Parathyroid adenoma (tissue), 2 donors: ENCODE data around the gene RGS3.

ENCODE experiments used
- H2AFZ ChIP-seq: fragments of 300-600 bp; sonication (generic); one replicate; pipeline ENCODE4 v1.7.0; 2017; ENCODE audit warnings: antibody characterized with exemption, mild to moderate bottlenecking
- H3K27ac ChIP-seq: fragments of 300-600 bp; sonication (generic); one replicate; pipeline ENCODE4 v1.7.0; 2017
- H3K27me3 ChIP-seq: fragments of 300-600 bp; sonication (generic); one replicate; pipeline ENCODE4 v1.7.0; 2017; ENCODE audit warnings: low read length; ENCODE audit not compliant: control insufficient read depth, insufficient read depth
- H3K36me3 ChIP-seq: fragments of 300-600 bp; sonication (generic); one replicate; pipeline ENCODE4 v1.7.0; 2017; ENCODE audit warnings: low read length; ENCODE audit not compliant: control insufficient read depth, insufficient read depth
- H3K4me1 ChIP-seq: fragments of 300-600 bp; sonication (generic); one replicate; pipeline ENCODE4 v1.7.0; 2017; ENCODE audit warnings: control low read depth
- H3K4me2 ChIP-seq: fragments of 300-600 bp; sonication (generic); one replicate; pipeline ENCODE4 v1.7.0; 2017; ENCODE audit warnings: low read length
- H3K4me3 ChIP-seq: fragments of 300-600 bp; sonication (generic); one replicate; pipeline ENCODE4 v1.7.0; 2017; ENCODE audit warnings: low read depth, low read length
- H3K79me2 ChIP-seq: fragments of 300-600 bp; sonication (generic); one replicate; pipeline ENCODE4 v1.7.0; 2017; ENCODE audit warnings: control low read depth
- H3K9ac ChIP-seq: fragments of 300-600 bp; sonication (generic); one replicate; pipeline ENCODE4 v1.7.0; 2017; ENCODE audit warnings: mild to moderate bottlenecking
- H3K9me3 ChIP-seq: fragments of 300-600 bp; sonication (generic); one replicate; pipeline ENCODE4 v1.7.0; 2017; ENCODE audit warnings: low read length; ENCODE audit not compliant: control insufficient read depth
- CTCF ChIP-seq: fragments of 300-600 bp; sonication (generic); IDR thresholded peaks from one replicate; pipeline ENCODE4 v1.7.0; 2017; ENCODE audit warnings: antibody characterized with exemption, mild to moderate bottlenecking
- donor health status: primary hyperparathyroidism.

RGS3 gene

GRCh38 chr9:113624721-113625120 is 161.2 kb downstream of the RGS3 start:
- peaks cover 14% of the 10 kb centered on the region for H3K4me1 ChIP-seq
- H3K79me2 ChIP-seq = no peaks in the 10 kb centered on the region
- H2AFZ ChIP-seq = no peak overlapping the region
- no peaks in the 10 kb centered on the region for H3K27me3 ChIP-seq
- no peak overlapping the region for H3K4me2 ChIP-seq
- no peaks in the 10 kb centered on the region for H3K9me3 ChIP-seq
- no peaks in the 10 kb centered on the region for H3K36me3 ChIP-seq
- no peak overlapping the region for H3K27ac ChIP-seq
- TF ChIP-seq CTCF = no peak
- H3K9ac ChIP-seq = no peak overlapping the region
- H3K4me3 ChIP-seq = no peak overlapping the region

GRCh38 chr9:113625486-113625885 is 162.0 kb downstream of the RGS3 start:
- Histone ChIP-seq H3K36me3 (no peaks in the 10 kb centered on the region), H3K4me1 (peaks cover 8% of the 10 kb centered on the region), H2AFZ (no peak overlapping the region), H3K9ac (no peak overlapping the region), H3K4me3 (no peak overlapping the region), H3K79me2 (no peaks in the 10 kb centered on the region), H3K9me3 (no peaks in the 10 kb centered on the region), H3K4me2 (no peak overlapping the region), H3K27ac (no peak overlapping the region), H3K27me3 (no peaks in the 10 kb centered on the region)
- TF ChIP-seq CTCF = no peak

GRCh38 chr9:113626735-113627495 is 163.4 kb downstream of the RGS3 start:
- TF ChIP-seq CTCF = no peak
- Histone ChIP-seq H3K36me3 (no peaks in the 10 kb centered on the region), H3K4me3 (no peak overlapping the region), H3K9me3 (no peaks in the 10 kb centered on the region), H3K4me2 (no peak overlapping the region), H3K4me1 (no peaks in the 10 kb centered on the region), H3K27ac (no peak overlapping the region), H3K9ac (no peak overlapping the region), H3K79me2 (no peaks in the 10 kb centered on the region), H3K27me3 (no peaks in the 10 kb centered on the region), H2AFZ (peak overlapping the region; percentile 56)

GRCh38 chr9:113628621-113629020 is 165.1 kb downstream of the RGS3 start:
- Histone ChIP-seq H3K4me2 (no peak overlapping the region), H3K4me1 (no peaks in the 10 kb centered on the region), H3K4me3 (no peak overlapping the region), H3K9ac (no peak overlapping the region), H3K9me3 (no peaks in the 10 kb centered on the region), H3K27me3 (no peaks in the 10 kb centered on the region), H3K36me3 (no peaks in the 10 kb centered on the region), H3K27ac (no peak overlapping the region), H2AFZ (no peak overlapping the region), H3K79me2 (no peaks in the 10 kb centered on the region)
- no peak for TF ChIP-seq CTCF
